H9 (cell line): ENCODE results near the gene AGO3. TPM values are rescaled to one million over a fixed set of nuclear protein-coding genes. Genes with fewer than 3 reads are reported as not detected.

Source experiments
- DNase-seq: peaks from one replicate; pipeline ENCODE4 v3.0.0-alpha.2; 2017
- H2AFZ ChIP-seq: one replicate; pipeline ENCODE4 v1.6.1; 2013; ENCODE audit warnings: mild to moderate bottlenecking, low read length, control low read depth, moderate library complexity
- H2AK5ac ChIP-seq: 2 replicates; pipeline ENCODE4 v1.6.1; 2013; ENCODE audit warnings: low read length, control low read depth, mixed read lengths; ENCODE audit not compliant: insufficient read length
- H2BK120ac ChIP-seq: one replicate; pipeline ENCODE4 v1.6.1; 2013; ENCODE audit warnings: low read depth, mild to moderate bottlenecking, low read length, control low read depth, inconsistent platforms; ENCODE audit not compliant: poor library complexity, severe bottlenecking
- H2BK12ac ChIP-seq: 2 replicates; pipeline ENCODE4 v1.6.1; 2013; ENCODE audit warnings: low read length, control low read depth, mixed read lengths, low read depth; ENCODE audit not compliant: insufficient read length
- H2BK15ac ChIP-seq: 2 replicates; pipeline ENCODE4 v1.6.1; 2013; ENCODE audit warnings: low read depth, low read length, control low read depth
- H2BK20ac ChIP-seq: one replicate; pipeline ENCODE4 v1.6.1; 2013; ENCODE audit warnings: low read depth, mild to moderate bottlenecking, low read length, control low read depth, inconsistent platforms; ENCODE audit not compliant: poor library complexity, severe bottlenecking
- H2BK5ac ChIP-seq: 2 replicates; pipeline ENCODE4 v1.6.1; 2013; ENCODE audit warnings: low read length, control low read depth, mixed read lengths; ENCODE audit not compliant: insufficient read length
- H3K14ac ChIP-seq: 2 replicates; pipeline ENCODE4 v1.6.1; 2013; ENCODE audit warnings: low read length, control low read depth; ENCODE audit not compliant: insufficient read depth
- H3K18ac ChIP-seq: 2 replicates; pipeline ENCODE4 v1.6.1; 2013; ENCODE audit warnings: low read depth, mild to moderate bottlenecking, mixed read lengths, low read length, control low read depth; ENCODE audit not compliant: insufficient read length
- H3K23ac ChIP-seq: 2 replicates; pipeline ENCODE4 v1.6.1; 2013; ENCODE audit warnings: low read length, control low read depth, mixed read lengths, low read depth; ENCODE audit not compliant: insufficient read length
- H3K23me2 ChIP-seq: 2 replicates; pipeline ENCODE4 v1.6.1; 2013; ENCODE audit warnings: low read depth, mild to moderate bottlenecking, mixed read lengths, low read length, control low read depth; ENCODE audit not compliant: insufficient read length, poor library complexity, severe bottlenecking
- H3K27ac ChIP-seq: 2 replicates; pipeline ENCODE4 v1.5.1; 2013; ENCODE audit warnings: low read length, control low read depth, mixed read lengths, low read depth; ENCODE audit not compliant: insufficient read length
- H3K27me3 ChIP-seq: 2 replicates; pipeline ENCODE4 v1.6.1; 2013; ENCODE audit warnings: low read length, control low read depth, inconsistent platforms; ENCODE audit not compliant: insufficient read depth
- H3K4ac ChIP-seq: 2 replicates; pipeline ENCODE4 v1.6.1; 2013; ENCODE audit warnings: low read depth, mild to moderate bottlenecking, control low read depth, inconsistent platforms, low read length, moderate library complexity
- H3K4me1 ChIP-seq: 2 replicates; pipeline ENCODE4 v1.6.1; 2013; ENCODE audit warnings: low read length, control low read depth, inconsistent platforms; ENCODE audit not compliant: insufficient read depth
- H3K4me2 ChIP-seq: 2 replicates; pipeline ENCODE4 v1.6.1; 2013; ENCODE audit warnings: low read length, control low read depth, mixed read lengths; ENCODE audit not compliant: insufficient read length, insufficient read depth
- H3K56ac ChIP-seq: 2 replicates; pipeline ENCODE4 v1.6.1; 2013; ENCODE audit warnings: low read depth, mild to moderate bottlenecking, mixed read lengths, low read length, control low read depth; ENCODE audit not compliant: insufficient read length
- H3K79me1 ChIP-seq: 2 replicates; pipeline ENCODE4 v1.6.1; 2013; ENCODE audit warnings: low read depth, mild to moderate bottlenecking, moderate library complexity, low read length, control low read depth, inconsistent platforms; ENCODE audit not compliant: insufficient read depth, poor library complexity, severe bottlenecking
- H3K79me2 ChIP-seq: 2 replicates; pipeline ENCODE4 v1.6.1; 2013; ENCODE audit warnings: low read length, control low read depth, inconsistent platforms; ENCODE audit not compliant: insufficient read depth
- H3K9ac ChIP-seq: 2 replicates; pipeline ENCODE4 v1.6.1; 2013; ENCODE audit warnings: low read length, control low read depth, mixed read lengths; ENCODE audit not compliant: insufficient read length; ENCODE audit errors: extremely low read depth
- H3K9me3 ChIP-seq: one replicate; pipeline ENCODE4 v1.6.1; 2013; ENCODE audit warnings: low read depth, low read length, inconsistent platforms; ENCODE audit not compliant: control insufficient read depth
- H3T11ph ChIP-seq: one replicate; pipeline ENCODE4 v1.6.1; 2013; ENCODE audit warnings: mild to moderate bottlenecking, low read length, control low read depth, inconsistent platforms
- H4K20me1 ChIP-seq: one replicate; pipeline ENCODE4 v1.6.1; 2013; ENCODE audit not compliant: control insufficient read depth, insufficient read length, insufficient read depth
- H4K5ac ChIP-seq: 2 replicates; pipeline ENCODE4 v1.6.1; 2013; ENCODE audit warnings: low read depth, mild to moderate bottlenecking, mixed read lengths, low read length, control low read depth; ENCODE audit not compliant: insufficient read length
- H4K8ac ChIP-seq: replicated peaks from 2 replicates; pipeline ENCODE4 v1.6.1; 2013; ENCODE audit warnings: low read length, control low read depth, mixed read lengths, low read depth; ENCODE audit not compliant: insufficient read length
- H4K91ac ChIP-seq: 2 replicates; pipeline ENCODE4 v1.6.1; 2013; ENCODE audit warnings: low read depth, mild to moderate bottlenecking, moderate library complexity, mixed read lengths, low read length, control low read depth; ENCODE audit not compliant: insufficient read length
- H3K27ac Mint-ChIP-seq, 3 experiments: 2 replicates in 2 of 3; 3 replicates in 1 of 3; pipeline ENCODE4 v1.8.0; 2020 to 2021; ENCODE audit warnings: mixed read lengths in 3 of 3, mild to moderate bottlenecking in 1 of 3, moderate library complexity in 1 of 3
- H3K27me3 Mint-ChIP-seq: 2 replicates; pipeline ENCODE4 v1.8.0; 2021; ENCODE audit warnings: low read depth, mild to moderate bottlenecking, moderate library complexity, mixed read lengths
- H3K36me3 Mint-ChIP-seq, 3 experiments: 2 replicates in 2 of 3; 3 replicates in 1 of 3; pipeline ENCODE4 v1.8.0; 2020 to 2021; ENCODE audit warnings: low read depth in 3 of 3, mixed read lengths in 3 of 3; ENCODE audit not compliant: insufficient read depth in 1 of 3
- H3K4me1 Mint-ChIP-seq, 2 experiments: 2 replicates each; pipeline ENCODE4 v1.8.0; 2020; ENCODE audit warnings: mixed read lengths in 2 of 2
- H3K4me3 Mint-ChIP-seq, 2 experiments: 2 replicates in 1 of 2; 3 replicates in 1 of 2; pipeline ENCODE4 v1.8.0; 2020 to 2021; ENCODE audit warnings: mild to moderate bottlenecking in 2 of 2, mixed read lengths in 2 of 2, moderate library complexity in 1 of 2
- H3K9me3 Mint-ChIP-seq, 2 experiments: 2 replicates in 1 of 2; 3 replicates in 1 of 2; pipeline ENCODE4 v1.8.0; 2020; ENCODE audit warnings: mild to moderate bottlenecking in 2 of 2, mixed read lengths in 2 of 2, moderate library complexity in 1 of 2
- WGBS: extraction: QIAGEN DNeasy Blood & Tissue Kit; methylation state at CpG from one replicate; pipeline ENCODE4 v1.1.7; 2013; ENCODE audit warnings: missing lambda C conversion rate, low lambda C conversion rate, mixed read lengths; ENCODE audit not compliant: insufficient read length; ENCODE audit errors: extremely low coverage; 5-methylcytosine and 5-hydroxymethylcytosine counted together
- total RNA-seq: library from RNA; stranded (reverse); gene quantifications from 2 replicates; pipeline ENCODE4 v1.2.1, GENCODE V29; 2021
- TF ChIP-seq, protein P1 (sequence below): fragments of 200-600 bp; sonication (generic); conservative IDR thresholded peaks from 3 replicates; pipeline ENCODE4 v1.8.0; 2021; ENCODE audit warnings: antibody characterized with exemption, mild to moderate bottlenecking

Gene AGO3
- total RNA-seq, 1 experiment from 2014 or later = 27.0 TPM

DNA sequence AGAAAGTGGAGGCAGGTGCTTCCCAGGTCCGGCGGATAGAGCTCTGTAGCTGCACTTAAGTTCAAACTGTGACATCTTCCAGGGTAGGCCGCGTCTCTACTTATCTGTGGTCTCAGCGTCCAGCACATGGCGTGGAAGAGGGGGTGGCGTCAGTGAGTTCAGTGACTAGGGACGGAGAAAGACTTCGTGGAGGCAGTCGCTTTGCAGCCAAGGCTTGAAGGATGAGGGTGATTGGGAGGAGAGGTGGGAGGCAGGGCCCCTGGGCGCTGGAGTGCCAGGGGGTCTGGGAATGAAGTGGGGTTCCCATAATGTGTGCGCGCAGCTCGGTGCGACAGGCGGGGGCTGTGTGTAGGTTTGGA is 48.3 kb upstream of the AGO3 start:
- no peak overlapping the region for H3K18ac ChIP-seq
- H4K8ac ChIP-seq = no peak overlapping the region
- H3K9ac ChIP-seq = no peak overlapping the region
- no peak overlapping the region for H2AFZ ChIP-seq
- Mint-ChIP-seq H3K4me1 (peaks cover 35 to 44% of the 10 kb centered on the region in 2 experiments), H3K9me3 (no peaks in the 10 kb centered on the region), H3K27me3 (peaks cover 1% of the 10 kb centered on the region; the same call in 1 of the 2 replicates), H3K27ac (peak overlapping the region in 1 of 3 experiments; percentile 66; a peak in 2 of 7 replicates), H3K4me3 (peak overlapping the region; percentile 20 to 78), H3K36me3 (no peaks in the 10 kb centered on the region; a peak in 1 of 7 replicates)
- H2BK120ac ChIP-seq = no peak overlapping the region
- no peak overlapping the region for H2AK5ac ChIP-seq
- no peak overlapping the region for H4K5ac ChIP-seq
- H2BK15ac ChIP-seq = no peak overlapping the region
- no peak overlapping the region for H4K91ac ChIP-seq
- no peak overlapping the region for H3K4ac ChIP-seq
- H3K27me3 ChIP-seq = no peaks in the 10 kb centered on the region
- no peak for DNase-seq
- H3K14ac ChIP-seq = no peak overlapping the region
- no CpG with 5 or more reads among the region's 16 CpGs for whole genome bisulfite sequencing
- no peak overlapping the region for H3K56ac ChIP-seq
- peaks cover 13% of the 10 kb centered on the region for H3K23me2 ChIP-seq
- H3K23ac ChIP-seq = no peak overlapping the region
- peaks cover 19% of the 10 kb centered on the region; the same call in 1 of the 2 replicates for H3K79me2 ChIP-seq
- no peak overlapping the region for H3T11ph ChIP-seq
- no peak overlapping the region for H2BK12ac ChIP-seq
- no peak overlapping the region for H3K4me2 ChIP-seq
- H3K27ac ChIP-seq = no peak overlapping the region
- H4K20me1 ChIP-seq = no peaks in the 10 kb centered on the region
- H3K79me1 ChIP-seq = peaks cover under 1% of the 10 kb centered on the region
- TF ChIP-seq, protein P1, sequence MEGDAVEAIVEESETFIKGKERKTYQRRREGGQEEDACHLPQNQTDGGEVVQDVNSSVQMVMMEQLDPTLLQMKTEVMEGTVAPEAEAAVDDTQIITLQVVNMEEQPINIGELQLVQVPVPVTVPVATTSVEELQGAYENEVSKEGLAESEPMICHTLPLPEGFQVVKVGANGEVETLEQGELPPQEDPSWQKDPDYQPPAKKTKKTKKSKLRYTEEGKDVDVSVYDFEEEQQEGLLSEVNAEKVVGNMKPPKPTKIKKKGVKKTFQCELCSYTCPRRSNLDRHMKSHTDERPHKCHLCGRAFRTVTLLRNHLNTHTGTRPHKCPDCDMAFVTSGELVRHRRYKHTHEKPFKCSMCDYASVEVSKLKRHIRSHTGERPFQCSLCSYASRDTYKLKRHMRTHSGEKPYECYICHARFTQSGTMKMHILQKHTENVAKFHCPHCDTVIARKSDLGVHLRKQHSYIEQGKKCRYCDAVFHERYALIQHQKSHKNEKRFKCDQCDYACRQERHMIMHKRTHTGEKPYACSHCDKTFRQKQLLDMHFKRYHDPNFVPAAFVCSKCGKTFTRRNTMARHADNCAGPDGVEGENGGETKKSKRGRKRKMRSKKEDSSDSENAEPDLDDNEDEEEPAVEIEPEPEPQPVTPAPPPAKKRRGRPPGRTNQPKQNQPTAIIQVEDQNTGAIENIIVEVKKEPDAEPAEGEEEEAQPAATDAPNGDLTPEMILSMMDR = no peak
- peaks cover 16% of the 10 kb centered on the region for H3K4me1 ChIP-seq
- H2BK5ac ChIP-seq = no peak overlapping the region
- no peaks in the 10 kb centered on the region for H3K9me3 ChIP-seq
- H2BK20ac ChIP-seq = no peak overlapping the region
